Measurements from ENCODE around the gene FBXL14.
A peak's percentile ranks its signal among the peaks of the same experiment; 100 is the strongest.

The FBXL14 gene

DNA sequence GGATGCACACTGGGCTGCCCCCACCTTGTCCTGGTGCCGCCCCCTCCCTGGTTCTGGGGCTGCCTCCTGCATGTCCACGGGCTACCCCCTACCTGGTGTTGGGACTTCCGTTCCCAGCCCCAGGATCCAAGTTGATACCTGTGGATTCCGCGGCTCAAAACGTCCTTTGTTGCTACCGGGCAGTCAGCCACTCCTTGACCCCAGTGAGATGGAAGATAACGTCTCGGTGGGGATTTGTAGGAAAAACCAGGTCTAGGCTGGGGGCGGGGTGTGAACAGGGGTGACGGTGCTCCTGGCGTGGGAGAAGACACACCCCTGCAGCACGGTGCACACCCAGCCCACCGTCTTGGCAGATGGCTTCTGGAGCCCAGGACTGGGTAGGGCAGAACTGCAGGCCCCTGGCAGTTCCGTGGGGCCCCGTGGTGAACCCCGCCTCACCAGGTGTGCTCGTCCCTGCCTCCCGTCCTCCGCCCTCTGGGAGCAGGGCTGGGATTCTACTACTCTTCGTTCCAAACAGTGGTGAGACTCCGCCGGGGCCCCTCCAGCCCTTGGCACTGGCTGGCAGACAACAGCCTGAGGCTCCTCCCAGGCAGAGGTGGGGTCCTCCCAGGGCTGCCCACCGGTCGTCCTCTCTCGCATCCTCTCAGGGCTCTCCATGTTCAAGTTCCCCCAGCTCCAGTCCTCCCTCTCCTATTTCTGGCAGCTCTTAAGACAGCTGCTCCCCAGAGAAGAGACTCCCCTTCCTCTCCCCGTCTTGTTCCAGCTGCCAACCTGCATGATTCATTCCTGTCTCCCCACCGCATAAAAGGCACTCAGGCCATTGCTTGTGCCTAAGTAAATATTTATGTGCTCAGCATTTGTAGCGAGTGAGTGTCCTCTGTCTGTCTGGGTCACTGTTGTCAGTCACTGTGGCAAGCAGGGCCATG is 75.5 kb downstream of the FBXL14 start:
- no peak overlapping the region for H3K27ac ChIP-seq
- no peak for TF ChIP-seq ZFX (IDR thresholded peaks at IDR 0.05; ENCODE audit: borderline replicate concordance)
- TF ChIP-seq, protein P1, sequence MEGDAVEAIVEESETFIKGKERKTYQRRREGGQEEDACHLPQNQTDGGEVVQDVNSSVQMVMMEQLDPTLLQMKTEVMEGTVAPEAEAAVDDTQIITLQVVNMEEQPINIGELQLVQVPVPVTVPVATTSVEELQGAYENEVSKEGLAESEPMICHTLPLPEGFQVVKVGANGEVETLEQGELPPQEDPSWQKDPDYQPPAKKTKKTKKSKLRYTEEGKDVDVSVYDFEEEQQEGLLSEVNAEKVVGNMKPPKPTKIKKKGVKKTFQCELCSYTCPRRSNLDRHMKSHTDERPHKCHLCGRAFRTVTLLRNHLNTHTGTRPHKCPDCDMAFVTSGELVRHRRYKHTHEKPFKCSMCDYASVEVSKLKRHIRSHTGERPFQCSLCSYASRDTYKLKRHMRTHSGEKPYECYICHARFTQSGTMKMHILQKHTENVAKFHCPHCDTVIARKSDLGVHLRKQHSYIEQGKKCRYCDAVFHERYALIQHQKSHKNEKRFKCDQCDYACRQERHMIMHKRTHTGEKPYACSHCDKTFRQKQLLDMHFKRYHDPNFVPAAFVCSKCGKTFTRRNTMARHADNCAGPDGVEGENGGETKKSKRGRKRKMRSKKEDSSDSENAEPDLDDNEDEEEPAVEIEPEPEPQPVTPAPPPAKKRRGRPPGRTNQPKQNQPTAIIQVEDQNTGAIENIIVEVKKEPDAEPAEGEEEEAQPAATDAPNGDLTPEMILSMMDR (IDR thresholded peaks at IDR 0.05) = no peak

DNA sequence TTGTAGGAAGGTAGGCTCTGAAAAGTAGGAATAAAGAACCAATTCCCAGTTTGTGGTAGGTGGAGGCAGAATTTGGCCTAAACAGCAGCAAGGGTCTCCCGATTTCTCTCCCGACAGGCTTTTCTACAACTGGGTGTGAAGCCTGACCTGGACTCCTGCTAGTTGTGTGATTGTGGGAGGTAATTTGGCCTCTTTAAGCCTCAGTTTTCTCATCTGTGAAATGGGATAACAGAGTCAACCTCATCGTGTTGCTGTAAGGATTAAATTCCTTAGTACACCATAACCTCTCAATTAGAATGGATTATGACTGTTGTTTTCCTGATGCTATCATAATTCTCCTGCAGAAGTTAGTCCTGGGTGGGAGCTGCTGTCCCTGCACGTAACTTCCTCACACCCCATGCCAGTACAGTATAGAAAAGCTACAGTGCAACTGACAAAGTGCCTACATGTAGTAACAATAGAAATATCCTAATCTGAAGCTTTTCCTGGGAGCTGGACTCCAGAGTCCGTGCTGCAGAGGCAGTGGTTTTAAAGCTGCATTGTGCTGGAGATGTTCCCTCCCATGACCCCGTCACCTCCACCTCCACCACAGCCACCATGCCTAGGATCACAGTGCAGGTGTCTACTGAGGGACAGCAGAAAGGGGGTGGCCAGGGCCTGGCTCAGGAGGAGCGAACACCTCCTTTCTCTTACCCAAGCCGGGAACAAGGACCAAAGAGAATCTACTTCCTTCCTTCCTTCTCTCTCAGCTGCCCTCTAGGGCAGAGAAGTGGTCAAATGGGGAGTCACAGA is 76.5 kb downstream of the FBXL14 start:
- TF ChIP-seq ZFX (IDR thresholded peaks at IDR 0.05; ENCODE audit: borderline replicate concordance) = no peak
- TF ChIP-seq, protein P1 (IDR thresholded peaks at IDR 0.05) = no peak
- no peak overlapping the region for H3K27ac ChIP-seq

DNA sequence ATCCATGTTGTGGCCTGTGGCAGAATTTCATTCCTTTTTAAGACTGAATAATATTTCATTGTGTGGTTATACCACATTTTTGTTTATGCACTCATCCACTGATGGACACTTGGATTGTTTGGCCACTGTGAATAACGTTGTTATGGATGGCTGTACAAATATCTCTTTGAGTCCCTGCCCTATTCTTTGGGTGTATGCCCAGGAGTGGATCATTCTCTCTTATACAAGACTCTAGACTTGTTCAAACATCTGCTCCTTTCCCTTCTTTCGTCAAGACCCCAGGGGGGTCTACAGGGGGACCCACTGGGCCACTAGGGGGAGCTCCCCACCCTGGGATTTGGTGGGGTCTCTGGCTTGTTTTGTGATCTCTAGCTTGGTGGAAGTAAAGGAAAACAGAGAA is 77.4 kb downstream of the FBXL14 start:
- H3K27ac ChIP-seq = no peak overlapping the region
- TF ChIP-seq ZFX (IDR thresholded peaks at IDR 0.05; ENCODE audit: borderline replicate concordance) = no peak
- TF ChIP-seq, protein P1 (IDR thresholded peaks at IDR 0.05) = peak; percentile 52

Data from 22Rv1 (cell line).